CD8-positive, alpha-beta memory T cell (primary cell): ENCODE data around the gene IRF1. TPM values are rescaled to one million over a fixed set of nuclear protein-coding genes. Genes with fewer than 3 reads are reported as not detected.

Experiments
- CTCF ChIA-PET: fragments of 350-600 bp; sonication (Branson Sonifier 250); formaldehyde crosslinking; loops from one replicate; lab custom pipeline; 2021; ENCODE audit warnings: antibody characterized with exemption; lab: Charles Lee
- POLR2A ChIA-PET: fragments of 350-600 bp; sonication (Branson Sonifier 250); formaldehyde crosslinking; loops from one replicate; lab custom pipeline; 2021; ENCODE audit warnings: antibody characterized with exemption; lab: Charles Lee
- DNase-seq, 5 donors: peaks; one replicate each; pipeline versions ENCODE4 v3.0.0 to v3.0.0-alpha.2; 2020 to 2022; ENCODE audit warnings: mixed read lengths in 1 of 5
- H3K27ac ChIP-seq: one replicate; pipeline ENCODE4 v1.7.0; 2013; ENCODE audit warnings: low read depth, mild to moderate bottlenecking, low read length, moderate library complexity
- H3K27me3 ChIP-seq: 2 replicates; pipeline ENCODE4 v1.7.0; 2013; ENCODE audit warnings: low read length, mild to moderate bottlenecking; ENCODE audit not compliant: insufficient read depth, poor library complexity, severe bottlenecking
- H3K36me3 ChIP-seq: 2 replicates; pipeline ENCODE4 v1.7.0; 2013; ENCODE audit warnings: mild to moderate bottlenecking, low read length, moderate library complexity; ENCODE audit not compliant: insufficient read depth
- H3K4me1 ChIP-seq: 2 replicates; pipeline ENCODE4 v1.7.0; 2013; ENCODE audit warnings: mild to moderate bottlenecking, low read length, moderate library complexity; ENCODE audit not compliant: insufficient read depth
- H3K4me3 ChIP-seq: 2 replicates; pipeline ENCODE4 v1.7.0; 2013; ENCODE audit warnings: mild to moderate bottlenecking, low read length
- H3K9me3 ChIP-seq: 2 replicates; pipeline ENCODE4 v1.7.0; 2013; ENCODE audit warnings: mild to moderate bottlenecking, low read length
- H3K27ac Mint-ChIP-seq, 8 donors: one replicate each; pipeline ENCODE4 v1.8.0; 2020 to 2021; ENCODE audit warnings: mixed read lengths in 8 of 8, mild to moderate bottlenecking in 6 of 8, inconsistent platforms in 3 of 8, moderate library complexity in 3 of 8
- H3K27me3 Mint-ChIP-seq, 2 donors: one replicate each; pipeline ENCODE4 v1.8.0; 2020 to 2021; ENCODE audit warnings: mixed read lengths in 2 of 2, mild to moderate bottlenecking in 1 of 2, moderate library complexity in 1 of 2
- H3K36me3 Mint-ChIP-seq, 3 donors: one replicate each; pipeline ENCODE4 v1.8.0; 2020 to 2021; ENCODE audit warnings: mixed read lengths in 3 of 3, inconsistent platforms in 1 of 3, mild to moderate bottlenecking in 1 of 3
- H3K4me1 Mint-ChIP-seq, 3 donors: one replicate each; pipeline ENCODE4 v1.8.0; 2020 to 2021; ENCODE audit warnings: mixed read lengths in 3 of 3, inconsistent platforms in 1 of 3, mild to moderate bottlenecking in 1 of 3
- H3K4me3 Mint-ChIP-seq, 7 donors: one replicate each; pipeline ENCODE4 v1.8.0; 2020 to 2021; ENCODE audit warnings: mixed read lengths in 7 of 7, mild to moderate bottlenecking in 6 of 7, moderate library complexity in 4 of 7, inconsistent platforms in 2 of 7
- H3K9me3 Mint-ChIP-seq, 5 donors: one replicate each; pipeline ENCODE4 v1.8.0; 2020 to 2022; ENCODE audit warnings: mixed read lengths in 5 of 5, mild to moderate bottlenecking in 3 of 5, moderate library complexity in 2 of 5, inconsistent platforms in 1 of 5
- polyA plus RNA-seq: library from polyadenylated mRNA; unstranded; fragments of 300-500 nt; fragmentation: Illumina TruSeq; gene quantifications from one replicate; pipeline ENCODE4 v1.2.3, GENCODE V29; 2021
- total RNA-seq, 2 experiments: library from RNA; stranded (reverse); gene quantifications; one replicate each; pipeline ENCODE4 v1.2.3, GENCODE V29; 2021

IRF1 gene
- total and polyA plus RNA-seq, 3 experiments from 2014 or later = 115 to 204 (median 121) TPM

- no peaks in the 10 kb centered on the region for H3K9me3 ChIP-seq
- CTCF ChIA-PET = interaction anchor here (1.1 to 14.5 kb wide), 18 partner anchors 8 to 369 kb away, joined by 3 to 299 read pairs (median 6); partner anchors contain the start of gene SLC22A5
- no peaks in the 10 kb centered on the region for H3K36me3 ChIP-seq
- Mint-ChIP-seq H3K4me3 (peak overlapping the region; percentile 88 to 99 (median 97)), H3K4me1 (peaks cover 72 to 89% (median 80%) of the 10 kb centered on the region in 3 donors), H3K27ac (peak overlapping the region; percentile 96 to 100 (median 99)), H3K9me3 (no peaks in the 10 kb centered on the region), H3K36me3 (peaks cover 0 to 6% (median 0%) of the 10 kb centered on the region in 3 donors), H3K27me3 (peaks cover 0 to 2% of the 10 kb centered on the region in 2 donors)
- peak overlapping the region; percentile 79 for H3K4me3 ChIP-seq
- peaks cover 75% of the 10 kb centered on the region for H3K4me1 ChIP-seq
- POLR2A ChIA-PET = interaction anchor here (0.5 to 4.0 kb wide), 25 partner anchors 9 to 1681 kb away, joined by 3 to 36 read pairs (median 6); partner anchors contain the start of genes KIF3A, RAD50 and SLC22A5
- peak; percentile 81 to 92 (median 86) for DNase-seq
- H3K27ac ChIP-seq = peak overlapping the region; percentile 82
- no peaks in the 10 kb centered on the region for H3K27me3 ChIP-seq
Observed at GRCh38 chr5:132496191-132496630, 5.6 kb upstream of the IRF1 start.

- H3K36me3 Mint-ChIP-seq = peaks cover 0 to 8% (median 0%) of the 10 kb centered on the region in 3 donors
- ChIA-PET CTCF (interaction anchor here (1.1 to 14.5 kb wide), 19 partner anchors 8 to 369 kb away, joined by 3 to 299 read pairs (median 6); partner anchors contain the start of gene SLC22A5), POLR2A (interaction anchor here (0.7 to 4.0 kb wide), 23 partner anchors 8 to 1682 kb away, joined by 3 to 36 read pairs (median 7); partner anchors contain the start of genes KIF3A, RAD50 and SLC22A5)
- H3K27me3 ChIP-seq = no peaks in the 10 kb centered on the region
- H3K4me1 Mint-ChIP-seq = peaks cover 67 to 84% (median 78%) of the 10 kb centered on the region in 3 donors
- H3K27ac Mint-ChIP-seq = peak overlapping the region; percentile 96 to 100 (median 98)
- H3K27me3 Mint-ChIP-seq = peaks cover 0 to 2% of the 10 kb centered on the region in 2 donors
- H3K9me3 Mint-ChIP-seq = no peaks in the 10 kb centered on the region
- H3K27ac ChIP-seq = peak overlapping the region; percentile 82
- H3K36me3 ChIP-seq = no peaks in the 10 kb centered on the region
- H3K4me3 Mint-ChIP-seq = peak overlapping the region; percentile 88 to 99 (median 97)
- peaks cover 72% of the 10 kb centered on the region for H3K4me1 ChIP-seq
- peak; percentile 50 to 76 (median 63) for DNase-seq
- no peaks in the 10 kb centered on the region for H3K9me3 ChIP-seq
- H3K4me3 ChIP-seq = peak overlapping the region; percentile 79
Observed at GRCh38 chr5:132495667-132496190, 5.2 kb upstream of the IRF1 start.

GRCh38 chr5:132493821-132494220, 3.2 kb upstream of the IRF1 start:
- peaks cover 4 to 23% (median 12%) of the 10 kb centered on the region in 3 donors for H3K36me3 Mint-ChIP-seq
- Histone ChIP-seq H3K4me3 (no peak overlapping the region), H3K36me3 (peaks cover 11% of the 10 kb centered on the region), H3K27me3 (no peaks in the 10 kb centered on the region), H3K4me1 (peaks cover 60% of the 10 kb centered on the region), H3K27ac (peak overlapping the region; percentile 82), H3K9me3 (no peaks in the 10 kb centered on the region)
- H3K9me3 Mint-ChIP-seq = no peaks in the 10 kb centered on the region
- ChIA-PET CTCF (interaction anchor here (1.2 to 14.5 kb wide), 6 partner anchors 9 to 107 kb away, joined by 3 to 222 read pairs (median 18); no protein-coding TSS in a partner anchor), POLR2A (interaction anchor here (2.1 kb wide), 1 partner anchor 79 kb away, joined by 7 read pairs; no protein-coding TSS in a partner anchor)
- H3K27ac Mint-ChIP-seq = peak overlapping the region; percentile 93 to 100 (median 98)
- peaks cover 52 to 68% (median 63%) of the 10 kb centered on the region in 3 donors for H3K4me1 Mint-ChIP-seq
- peaks cover 0 to 10% of the 10 kb centered on the region in 2 donors for H3K27me3 Mint-ChIP-seq
- H3K4me3 Mint-ChIP-seq = peak overlapping the region; percentile 3 to 88 (median 74)
- DNase-seq = no peak

DNA sequence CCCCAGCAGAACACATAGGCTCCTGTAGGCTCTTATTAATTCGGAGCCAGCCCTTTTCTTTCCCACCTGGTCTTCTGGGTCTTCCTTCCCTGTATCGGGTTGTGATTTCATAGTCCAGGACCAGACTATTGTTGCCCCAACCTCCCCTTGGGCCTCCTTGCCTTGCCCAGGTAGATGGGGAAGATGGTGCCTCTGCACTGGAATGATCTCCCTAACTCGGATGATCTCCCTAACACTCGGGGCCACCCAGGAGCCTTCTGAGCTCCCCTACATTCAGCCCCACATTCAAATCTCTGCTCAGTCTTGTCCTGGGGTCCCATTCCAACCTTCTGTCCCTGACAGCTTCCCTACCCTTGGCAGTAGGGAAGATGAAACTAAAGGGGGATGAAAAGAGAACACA, 2.7 kb upstream of the IRF1 start:
- Mint-ChIP-seq H3K36me3 (peaks cover 7 to 29% (median 17%) of the 10 kb centered on the region in 3 donors), H3K9me3 (no peaks in the 10 kb centered on the region), H3K27me3 (peaks cover 0 to 10% of the 10 kb centered on the region in 2 donors), H3K4me3 (peak overlapping the region in 3 of 7 donors; percentile 3 to 88 (median 32)), H3K27ac (peak overlapping the region; percentile 93 to 100 (median 98)), H3K4me1 (peaks cover 52 to 67% (median 65%) of the 10 kb centered on the region in 3 donors)
- Histone ChIP-seq H3K36me3 (peaks cover 17% of the 10 kb centered on the region), H3K27ac (no peak overlapping the region), H3K27me3 (no peaks in the 10 kb centered on the region), H3K9me3 (no peaks in the 10 kb centered on the region), H3K4me3 (no peak overlapping the region), H3K4me1 (peaks cover 66% of the 10 kb centered on the region)
- CTCF ChIA-PET = interaction anchor here (0.7 to 14.5 kb wide), 7 partner anchors 8 to 107 kb away, joined by 3 to 222 read pairs (median 7); no protein-coding TSS in a partner anchor
- POLR2A ChIA-PET = interaction anchor here (0.6 kb wide), 1 partner anchor 60 kb away, joined by 3 read pairs; no protein-coding TSS in a partner anchor
- no peak for DNase-seq

GRCh38 chr5:132492386-132493125, 2.0 kb upstream of the IRF1 start:
- peak overlapping the region; percentile 97 to 100 (median 98) for H3K27ac Mint-ChIP-seq
- Histone ChIP-seq H3K4me1 (peaks cover 67% of the 10 kb centered on the region), H3K36me3 (peaks cover 24% of the 10 kb centered on the region), H3K9me3 (no peaks in the 10 kb centered on the region), H3K4me3 (no peak overlapping the region), H3K27ac (no peak overlapping the region), H3K27me3 (no peaks in the 10 kb centered on the region)
- peak overlapping the region; percentile 88 to 96 (median 91) for H3K4me3 Mint-ChIP-seq
- no peaks in the 10 kb centered on the region for H3K9me3 Mint-ChIP-seq
- peaks cover 0 to 10% of the 10 kb centered on the region in 2 donors for H3K27me3 Mint-ChIP-seq
- H3K4me1 Mint-ChIP-seq = peaks cover 58 to 71% (median 67%) of the 10 kb centered on the region in 3 donors
- DNase-seq = no peak
- peaks cover 13 to 36% (median 24%) of the 10 kb centered on the region in 3 donors for H3K36me3 Mint-ChIP-seq
- CTCF ChIA-PET = interaction anchor here (0.7 to 14.5 kb wide), 16 partner anchors 8 to 220 kb away, joined by 3 to 222 read pairs (median 30); no protein-coding TSS in a partner anchor
- POLR2A ChIA-PET = interaction anchor here (0.6 to 7.3 kb wide), 6 partner anchors 14 to 123 kb away, joined by 3 to 104 read pairs (median 48); partner anchors contain the start of gene SLC22A5

GRCh38 chr5:132491368-132492364, 1.1 kb upstream of the IRF1 start:
- DNase-seq = peak in 3 of 5 donors; percentile 8 to 56 (median 36)
- CTCF ChIA-PET = interaction anchor here (1.1 to 14.5 kb wide), 15 partner anchors 8 to 219 kb away, joined by 3 to 222 read pairs (median 31); no protein-coding TSS in a partner anchor
- Histone ChIP-seq H3K27ac (peak overlapping the region; percentile 96), H3K27me3 (no peaks in the 10 kb centered on the region), H3K36me3 (peaks cover 33% of the 10 kb centered on the region), H3K4me1 (peaks cover 71% of the 10 kb centered on the region), H3K9me3 (no peaks in the 10 kb centered on the region), H3K4me3 (peak overlapping the region; percentile 80)
- Mint-ChIP-seq H3K4me3 (peak overlapping the region; percentile 88 to 96 (median 91)), H3K27ac (peak overlapping the region; percentile 97 to 100 (median 98)), H3K9me3 (no peaks in the 10 kb centered on the region), H3K36me3 (peaks cover 18 to 45% (median 29%) of the 10 kb centered on the region in 3 donors), H3K27me3 (peaks cover 0 to 12% of the 10 kb centered on the region in 2 donors), H3K4me1 (peaks cover 62 to 75% (median 71%) of the 10 kb centered on the region in 3 donors)
- POLR2A ChIA-PET = interaction anchor here (0.5 to 7.3 kb wide), 19 partner anchors 9 to 322 kb away, joined by 3 to 104 read pairs (median 13); partner anchors contain the start of genes RAD50 and SOWAHA
